Metanephros (tissue), 1 donor: ENCODE results near the gene ERCC8. TPM values are rescaled to one million over a fixed set of nuclear protein-coding genes. Genes with fewer than 3 reads are reported as not detected.

Experiments used
- total RNA-seq: library from RNA; depleted of rRNA; stranded (reverse); fragments of >200 nt; gene quantifications from one replicate; pipeline ENCODE4 v1.2.3, GENCODE V29; 2014

ERCC8 gene, protein sequence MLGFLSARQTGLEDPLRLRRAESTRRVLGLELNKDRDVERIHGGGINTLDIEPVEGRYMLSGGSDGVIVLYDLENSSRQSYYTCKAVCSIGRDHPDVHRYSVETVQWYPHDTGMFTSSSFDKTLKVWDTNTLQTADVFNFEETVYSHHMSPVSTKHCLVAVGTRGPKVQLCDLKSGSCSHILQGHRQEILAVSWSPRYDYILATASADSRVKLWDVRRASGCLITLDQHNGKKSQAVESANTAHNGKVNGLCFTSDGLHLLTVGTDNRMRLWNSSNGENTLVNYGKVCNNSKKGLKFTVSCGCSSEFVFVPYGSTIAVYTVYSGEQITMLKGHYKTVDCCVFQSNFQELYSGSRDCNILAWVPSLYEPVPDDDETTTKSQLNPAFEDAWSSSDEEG
- 19.9 TPM for total RNA-seq

DNA sequence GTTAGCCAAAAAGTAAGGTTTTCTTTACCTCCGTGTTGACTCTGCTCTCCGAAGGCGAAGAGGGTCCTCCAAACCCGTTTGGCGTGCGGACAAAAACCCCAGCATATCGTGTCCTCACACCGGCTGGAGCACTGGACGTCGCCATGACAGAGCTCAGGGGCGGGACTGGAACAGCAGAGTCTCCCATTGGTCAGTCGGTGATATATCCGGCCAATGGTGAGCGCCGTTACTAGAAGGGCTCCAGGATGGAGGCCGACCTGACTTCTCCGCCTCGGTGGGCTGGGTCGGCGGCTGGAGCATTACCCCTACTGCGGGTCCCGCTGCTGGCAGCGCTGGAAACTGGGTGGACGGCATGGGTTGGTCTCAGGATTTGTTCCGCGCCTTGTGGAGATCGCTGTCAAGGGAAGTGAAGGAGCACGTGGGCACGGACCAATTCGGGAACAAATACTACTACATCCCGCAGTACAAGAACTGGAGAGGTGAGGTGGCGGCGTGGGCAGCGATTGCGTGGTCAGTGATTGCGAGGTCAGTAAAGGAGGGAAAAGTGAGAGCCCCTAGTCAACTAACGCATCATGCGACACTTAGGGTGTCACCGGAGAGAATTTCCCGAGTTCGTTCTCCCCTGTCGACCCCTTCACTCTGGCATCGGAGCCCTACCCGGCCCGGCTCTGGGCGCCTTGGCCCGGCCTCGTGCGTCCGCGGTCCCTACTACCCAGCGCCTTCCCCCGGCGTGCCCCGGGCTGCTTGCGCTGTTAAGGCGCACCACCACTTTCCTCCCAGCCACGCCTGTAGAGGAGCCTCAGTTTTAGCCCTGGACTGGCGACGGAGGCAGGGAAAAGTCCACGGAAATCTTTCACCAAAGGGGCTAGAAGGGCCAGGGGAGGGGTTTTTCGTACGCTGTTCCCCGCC is at the start of gene ERCC8, which contains the start of gene NDUFAF2:
ERCC8 (minus strand) TSS at position 167 of the 909 bp plus-strand sequence; CDS start at position 105, 62 bp downstream.
NDUFAF2 (plus strand) TSS at position 302 of the 909 bp plus-strand sequence; CDS start at position 353, 51 bp downstream.

DNA sequence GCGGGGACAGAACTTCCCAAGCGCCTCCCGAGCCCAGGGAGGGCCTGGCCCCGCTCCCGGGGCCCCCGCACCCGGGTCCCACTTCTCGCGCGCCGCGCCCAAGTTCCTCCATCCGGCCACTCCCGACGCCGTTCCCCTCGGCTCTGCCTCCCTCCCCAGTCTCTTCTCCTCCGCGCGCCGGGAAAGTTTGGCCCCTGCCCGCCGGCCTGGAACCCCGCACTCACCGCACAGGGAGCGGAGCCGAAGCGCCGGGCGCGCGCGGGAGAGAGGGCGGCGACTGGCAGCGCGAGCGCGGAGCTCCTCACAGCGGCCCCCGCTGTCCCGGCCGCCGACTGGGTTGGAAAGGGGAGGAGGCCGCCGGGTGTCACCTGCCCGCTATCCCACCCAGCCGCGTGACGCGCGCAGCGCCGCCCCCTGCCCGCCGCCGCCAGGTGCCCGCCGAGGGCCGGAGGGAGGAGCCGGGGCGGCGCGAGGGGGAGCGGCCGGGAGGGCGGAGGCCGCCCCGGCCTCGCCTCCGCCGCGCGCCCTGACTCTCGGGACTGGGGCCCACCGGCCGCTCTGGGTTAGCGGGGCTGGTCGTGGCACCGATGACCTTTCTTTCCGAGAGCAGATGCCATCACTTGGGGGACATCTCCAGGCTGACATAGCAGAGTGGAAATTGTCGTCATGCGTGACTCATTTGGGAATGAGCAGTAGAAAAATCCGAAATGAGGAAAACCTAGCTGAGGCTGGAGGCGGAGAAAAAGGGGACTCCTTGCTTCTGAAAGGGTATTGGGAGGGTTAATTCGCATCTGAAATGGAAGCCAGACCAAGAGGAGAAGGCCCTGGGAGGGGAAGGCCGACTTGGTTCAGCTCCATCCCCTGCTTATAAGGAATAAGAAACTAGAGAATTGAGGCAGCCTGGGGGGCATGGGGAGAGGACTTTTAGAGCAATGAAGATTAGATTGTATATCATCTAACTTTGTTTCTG is 100.6 kb downstream of the ERCC8 start, which contains the start of gene ELOVL7:
ELOVL7 (minus strand) TSS at position 334 of the 970 bp plus-strand sequence. CDS start 56,872 bp downstream, outside the sequence.

Other genes starting within 250 kb of the ERCC8 start
- gene DEPDC1B, start 244.9 kb downstream of the ERCC8 start, total RNA-seq = 21.2 TPM
- gene ELOVL7, start 100.8 kb downstream of the ERCC8 start, total RNA-seq = 18.4 TPM
- 10.2 TPM for gene NDUFAF2, start 135 bp upstream of the ERCC8 start, total RNA-seq
- 43.4 TPM for gene SMIM15, start 217.4 kb upstream of the ERCC8 start, total RNA-seq